Adrenal gland (tissue), 12 donors: ENCODE data around the gene CCDC187. TPM values are rescaled to one million over a fixed set of nuclear protein-coding genes. Genes with fewer than 3 reads are reported as not detected.

Experiments
- DNase-seq, 7 donors: peaks; one replicate each; pipeline ENCODE4 v3.0.0-alpha.2; 2019 to 2020
- H3K27ac ChIP-seq, 5 donors: fragments of 200-600 bp; sonication (generic) in 4 of 5; 1 replicate in 3 of 5; 2 replicates in 2 of 5; pipeline versions ENCODE4 v1.5.1 to v1.8.0; 2016 to 2020; ENCODE audit warnings: mild to moderate bottlenecking in 1 of 5
- H3K27me3 ChIP-seq: fragments of 200-600 bp; 2 replicates; pipeline ENCODE4 v1.8.0; 2021
- H3K36me3 ChIP-seq, 2 donors: fragments of 200-600 bp; replicated peaks in 1 of 2; 1 replicate in 1 of 2; 2 replicates in 1 of 2; pipeline versions ENCODE4 v1.5.1 to v1.8.0; 2018 to 2022
- H3K4me1 ChIP-seq, 2 donors: fragments of 200-600 bp; replicated peaks in 1 of 2; 1 replicate in 1 of 2; 2 replicates in 1 of 2; pipeline versions ENCODE4 v1.5.1 to v1.8.0; 2018 to 2021
- H3K4me3 ChIP-seq, 4 donors: fragments of 200-600 bp; sonication (generic) in 3 of 4; one replicate each; pipeline ENCODE4 v1.5.1; 2016 to 2018
- H3K9me3 ChIP-seq, 3 donors: fragments of 200-600 bp; sonication (generic) in 1 of 3; replicated peaks in 1 of 3; 1 replicate in 2 of 3; 2 replicates in 1 of 3; pipeline versions ENCODE4 v1.5.1 to v1.8.0; 2016 to 2021
- POLR2A ChIP-seq, 2 donors: fragments of 450-650 bp; IDR thresholded peaks; one replicate each; pipeline ENCODE4 v1.6.1; 2017; ENCODE audit warnings: antibody characterized with exemption in 2 of 2, mild to moderate bottlenecking in 2 of 2, moderate library complexity in 1 of 2
- WGBS, 4 donors: extraction: QIAGEN DNeasy Blood & Tissue Kit in 2 of 4; methylation state at CpG; one replicate each; pipeline versions ENCODE4 v1.1.5 to v1.1.7; 2013 to 2017; 5-methylcytosine and 5-hydroxymethylcytosine counted together
- intact Hi-C, 2 donors: fragments of 100-400 bp; cut with DNase I; formaldehyde crosslinking; loops; one replicate each; pipeline versions ENCODE4 v1.14.1 to v1.15.0; 2022 to 2023
- polyA plus RNA-seq, 3 donors: library from polyadenylated mRNA; stranded (reverse); fragments of 200-250 nt in 2 of 3; fragments of 350-450 nt in 1 of 3; fragmentation: Illumina TruSeq in 1 of 3; extraction: RNeasy Lipid Tissue Mini Kit (QIAGEN cat#74804) in 1 of 3; gene quantifications; one replicate each; pipeline ENCODE4 v1.2.3, GENCODE V29; 2013 to 2014
- total RNA-seq, 9 donors: library from RNA; depleted of rRNA in 4 of 9; stranded (reverse); fragments of >200 nt in 4 of 9; fragments of 120-200 nt in 1 of 9; fragmentation: NEBNext Ultra II Directional in 1 of 9; extraction: Animal tissue kit (Norgen Biotek cat#: 25700) in 1 of 9; gene quantifications; one replicate each; pipeline versions ENCODE4 v1.1.0 to v1.2.4, GENCODE V29; 2013 to 2023
- TF ChIP-seq, protein P1 (sequence below), 6 experiments: fragments of 450-650 bp in 4 of 6; fragments of 200-600 bp in 2 of 6; sonication (generic) in 1 of 6; IDR thresholded peaks; 1 replicate in 5 of 6; 2 replicates in 1 of 6; pipeline versions ENCODE4 v1.5.1 to v1.8.0; 2016 to 2021; ENCODE audit warnings: antibody characterized with exemption in 6 of 6, mild to moderate bottlenecking in 2 of 6, moderate library complexity in 1 of 6
- donor health status: healthy with polysubstance abuse.
- donor health status: Bipolar disorder and iron deficiency.
- donor health status: DM: yes; HTN: yes; CAD: no.
- donor health status: DM: no; HTN: no; CAD: no.
- donor health status: DM: no; HTN: no; CAD: no.
- donor health status: DM: yes; HTN: yes; CAD: no.

The CCDC187 gene
- total and polyA plus RNA-seq, 12 donors: under 0.01 to 0.44 (median 0.08) TPM; not detected in 1

- intact Hi-C loops: no loop called here
- H3K27ac ChIP-seq: no peak overlapping the region
- H3K9me3 ChIP-seq: no peaks in the 10 kb centered on the region
- H3K4me1 ChIP-seq: peaks cover 1 to 14% of the 10 kb centered on the region in 2 donors
- TF ChIP-seq POLR2A (IDR thresholded peaks at IDR 0.05): no peak
- TF ChIP-seq, protein P1, sequence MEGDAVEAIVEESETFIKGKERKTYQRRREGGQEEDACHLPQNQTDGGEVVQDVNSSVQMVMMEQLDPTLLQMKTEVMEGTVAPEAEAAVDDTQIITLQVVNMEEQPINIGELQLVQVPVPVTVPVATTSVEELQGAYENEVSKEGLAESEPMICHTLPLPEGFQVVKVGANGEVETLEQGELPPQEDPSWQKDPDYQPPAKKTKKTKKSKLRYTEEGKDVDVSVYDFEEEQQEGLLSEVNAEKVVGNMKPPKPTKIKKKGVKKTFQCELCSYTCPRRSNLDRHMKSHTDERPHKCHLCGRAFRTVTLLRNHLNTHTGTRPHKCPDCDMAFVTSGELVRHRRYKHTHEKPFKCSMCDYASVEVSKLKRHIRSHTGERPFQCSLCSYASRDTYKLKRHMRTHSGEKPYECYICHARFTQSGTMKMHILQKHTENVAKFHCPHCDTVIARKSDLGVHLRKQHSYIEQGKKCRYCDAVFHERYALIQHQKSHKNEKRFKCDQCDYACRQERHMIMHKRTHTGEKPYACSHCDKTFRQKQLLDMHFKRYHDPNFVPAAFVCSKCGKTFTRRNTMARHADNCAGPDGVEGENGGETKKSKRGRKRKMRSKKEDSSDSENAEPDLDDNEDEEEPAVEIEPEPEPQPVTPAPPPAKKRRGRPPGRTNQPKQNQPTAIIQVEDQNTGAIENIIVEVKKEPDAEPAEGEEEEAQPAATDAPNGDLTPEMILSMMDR (IDR thresholded peaks at IDR 0.05): no peak
- no peak overlapping the region for H3K4me3 ChIP-seq
- 91 to 96% (median 93%) methylated on average over 3 to 12 of the region's 12 CpGs for WGBS, 4 donors
- H3K36me3 ChIP-seq: peaks cover 0 to 6% of the 10 kb centered on the region in 2 donors
- DNase-seq: no peak
- H3K27me3 ChIP-seq: no peaks in the 10 kb centered on the region
Measured at GRCh38 chr9:136333045-136333444, 29.2 kb upstream of the CCDC187 start.

DNA sequence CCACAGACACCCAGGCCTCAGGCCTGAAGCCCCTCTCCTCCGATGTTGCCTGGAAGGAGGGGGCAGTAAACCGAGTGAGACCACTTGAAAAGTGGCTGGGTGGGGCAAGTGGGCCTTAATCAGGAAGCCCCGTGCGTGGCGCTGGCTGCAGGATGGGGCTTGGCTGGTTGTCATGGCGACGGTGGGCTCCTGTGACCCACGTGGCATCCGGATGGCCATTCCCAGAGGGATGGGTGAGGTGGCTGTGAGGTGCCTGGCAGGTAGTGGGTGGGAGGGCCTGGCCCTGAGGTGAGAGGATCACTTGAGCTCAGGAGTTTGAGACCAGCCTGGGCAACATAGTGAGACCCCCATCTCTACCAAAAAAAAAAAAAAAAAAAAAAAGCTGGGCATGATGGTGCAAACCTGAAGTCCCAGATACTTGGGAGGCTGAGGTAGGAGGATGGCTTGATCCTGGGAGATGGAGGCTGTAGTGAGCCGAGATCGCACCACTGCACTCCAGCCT lies 28.6 kb upstream of the CCDC187 start:
- no peak overlapping the region for H3K27ac ChIP-seq
- peaks cover 0 to 4% of the 10 kb centered on the region in 2 donors for H3K36me3 ChIP-seq
- WGBS, 4 donors: 77 to 95% (median 87%) methylated on average over 2 to 11 of the region's 11 CpGs
- no peaks in the 10 kb centered on the region for H3K9me3 ChIP-seq
- no peak overlapping the region for H3K4me3 ChIP-seq
- intact Hi-C loops: no loop called here
- no peaks in the 10 kb centered on the region for H3K27me3 ChIP-seq
- DNase-seq: no peak
- peaks cover 5 to 16% of the 10 kb centered on the region in 2 donors for H3K4me1 ChIP-seq
- no peak for TF ChIP-seq POLR2A (IDR thresholded peaks at IDR 0.05)
- TF ChIP-seq, protein P1 (IDR thresholded peaks at IDR 0.05): no peak

DNA sequence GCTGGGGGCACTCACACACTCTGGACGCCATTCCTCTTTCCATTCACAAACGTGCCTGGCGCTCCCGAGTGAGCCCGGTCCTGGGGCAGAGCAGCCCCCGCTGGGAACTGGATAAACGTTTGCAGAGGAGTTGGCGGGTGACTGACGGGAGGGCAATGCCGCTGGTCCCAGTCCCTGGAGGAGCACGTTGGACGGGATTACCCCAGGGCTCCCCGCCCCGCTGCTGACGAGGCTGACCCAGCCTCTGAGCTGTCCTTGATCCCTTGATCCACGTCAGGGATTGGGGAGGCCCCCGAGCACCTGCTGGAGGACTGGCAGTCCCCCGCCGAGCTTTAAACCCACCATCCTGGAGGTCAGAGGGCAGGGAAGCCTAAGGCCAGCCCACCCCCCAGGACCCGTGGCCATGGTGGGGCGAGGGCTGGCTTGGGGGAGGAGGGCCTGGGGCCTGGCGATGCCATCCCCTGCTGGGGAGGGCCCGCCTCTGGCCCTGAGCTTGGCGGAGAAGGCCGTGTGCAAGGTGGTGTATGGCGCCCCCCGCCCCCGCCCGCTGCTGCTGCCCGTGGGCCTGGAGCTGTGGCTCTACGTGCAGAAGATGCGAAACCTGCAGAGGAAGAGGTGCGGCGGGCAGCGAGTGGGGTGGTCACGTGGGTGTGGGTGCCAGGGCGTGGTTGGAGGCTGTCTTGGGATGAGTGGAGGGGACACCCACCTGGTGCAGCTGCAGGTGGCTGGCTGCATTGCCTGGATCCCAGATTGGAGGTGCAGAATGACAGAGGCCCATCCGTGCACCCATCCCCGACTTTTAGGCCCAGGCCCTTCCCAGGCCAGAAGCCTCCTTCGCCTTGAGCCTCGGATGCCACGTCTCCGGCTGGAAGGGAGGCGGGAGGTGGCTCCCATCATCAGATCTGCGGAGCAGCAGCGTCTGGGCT lies 27.9 kb upstream of the CCDC187 start:
- Histone ChIP-seq H3K27ac (no peak overlapping the region), H3K27me3 (no peaks in the 10 kb centered on the region), H3K9me3 (no peaks in the 10 kb centered on the region), H3K4me1 (peaks cover 5 to 20% of the 10 kb centered on the region in 2 donors), H3K4me3 (no peak overlapping the region), H3K36me3 (no peaks in the 10 kb centered on the region)
- no peak for TF ChIP-seq POLR2A (IDR thresholded peaks at IDR 0.05)
- TF ChIP-seq, protein P1 (IDR thresholded peaks at IDR 0.05): no peak
- 83 to 89% (median 84%) methylated on average over 16 to 46 of the region's 46 CpGs for WGBS, 4 donors
- intact Hi-C loops: no loop called here
- DNase-seq: no peak

- TF ChIP-seq, protein P1 (IDR thresholded peaks at IDR 0.05): no peak
- no peak for TF ChIP-seq POLR2A (IDR thresholded peaks at IDR 0.05)
- 83 to 100% (median 91%) methylated on average over 3 to 15 of the region's 15 CpGs; no CpG with 5 or more reads in 1 of the 4 donors for WGBS, 4 donors
- intact Hi-C loops: no loop called here
- H3K4me1 ChIP-seq: peaks cover 5 to 26% of the 10 kb centered on the region in 2 donors
- H3K27me3 ChIP-seq: no peaks in the 10 kb centered on the region
- H3K36me3 ChIP-seq: no peaks in the 10 kb centered on the region
- no peak overlapping the region for H3K4me3 ChIP-seq
- H3K27ac ChIP-seq: no peak overlapping the region
- no peak for DNase-seq
- no peaks in the 10 kb centered on the region for H3K9me3 ChIP-seq
Measured at GRCh38 chr9:136331030-136331429, 27.1 kb upstream of the CCDC187 start.
